A673 (cell line): ENCODE results near the gene TMED9.

Experiments used
- CTCF ChIP-seq: fragments of 300-800, 200-600 bp; sonication (generic); conservative IDR thresholded peaks from 2 replicates; pipeline ENCODE4 v1.5.1; 2017; ENCODE audit warnings: low read depth, mild to moderate bottlenecking, antibody characterized with exemption, low read length, moderate library complexity, mixed read lengths
- EZH2 ChIP-seq: fragments of 200-600 bp; sonication (generic); IDR thresholded peaks from 2 replicates; pipeline ENCODE4 v1.6.1; 2017; ENCODE audit warnings: borderline replicate concordance, low read depth, mild to moderate bottlenecking, mixed read lengths, antibody characterized with exemption, low read length; ENCODE audit not compliant: poor library complexity, severe bottlenecking

DNA sequence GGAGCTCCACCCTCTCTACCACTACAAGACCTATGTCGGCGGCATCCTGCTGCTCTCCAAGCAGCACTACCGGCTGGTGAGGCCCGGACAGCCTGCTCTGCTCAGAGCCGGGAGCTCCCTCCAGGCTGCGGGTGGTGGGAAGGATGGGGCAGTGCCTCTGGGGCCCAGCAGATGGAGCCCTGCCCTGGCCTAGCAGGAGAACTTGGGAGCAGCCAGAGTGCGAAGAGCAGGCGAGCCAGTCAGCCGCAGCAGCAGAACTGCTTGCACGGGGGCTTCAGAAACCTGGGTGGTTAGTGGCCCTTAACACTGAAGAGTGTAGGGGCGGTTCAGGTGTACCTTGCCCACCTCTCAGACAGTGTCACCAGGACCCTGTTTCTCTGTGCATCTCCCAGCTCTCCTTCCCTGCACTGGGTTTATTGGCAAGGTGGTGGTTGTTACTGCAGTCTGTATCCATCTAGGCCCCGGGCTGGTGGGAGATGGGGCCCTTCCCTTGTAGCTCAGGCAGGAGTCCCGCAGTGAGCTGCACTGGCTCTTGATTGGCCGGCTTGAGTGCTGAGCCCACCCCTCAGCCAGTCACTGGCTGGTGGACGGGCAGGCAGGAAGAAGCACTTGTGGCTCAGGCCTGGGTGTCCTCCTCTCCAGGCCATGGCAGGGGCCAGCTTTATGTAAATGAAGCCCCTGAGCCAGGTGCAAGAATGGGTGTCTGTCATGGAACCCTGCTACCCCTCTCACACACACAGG, 15.6 kb downstream of the TMED9 start:
- TF ChIP-seq CTCF (peak; percentile 76), EZH2 (no peak)
